Large intestine (tissue), 3 donors: ENCODE data around the gene TENM4. TPM values are rescaled to one million over a fixed set of nuclear protein-coding genes. Genes with fewer than 3 reads are reported as not detected.
"Not testable (repeated sequence)": the region's sequence is repeated elsewhere in the genome, so short reads cannot be mapped to it uniquely, and the experiment has no call there.

ENCODE experiments used
- DNase-seq, 2 donors: peaks; one replicate each; pipeline versions ENCODE4 v3.0.0 to v3.0.0-alpha.2; 2013
- H3K27ac ChIP-seq: one replicate; pipeline ENCODE4 v1.5.1; 2013; ENCODE audit warnings: low read length
- H3K27me3 ChIP-seq: 2 replicates; pipeline ENCODE4 v1.6.1; 2013; ENCODE audit warnings: low read length; ENCODE audit not compliant: control insufficient read depth, insufficient read depth
- H3K36me3 ChIP-seq: 2 replicates; pipeline ENCODE4 v1.6.1; 2013; ENCODE audit warnings: low read length; ENCODE audit not compliant: control insufficient read depth, insufficient read depth
- H3K4me1 ChIP-seq: one replicate; pipeline ENCODE4 v1.6.1; 2013; ENCODE audit warnings: low read length; ENCODE audit not compliant: control insufficient read depth, insufficient read depth
- H3K4me3 ChIP-seq: one replicate; pipeline ENCODE4 v1.5.1; 2013; ENCODE audit warnings: low read length
- H3K9me3 ChIP-seq: one replicate; pipeline ENCODE4 v1.6.1; 2013; ENCODE audit warnings: mild to moderate bottlenecking, low read depth, low read length, moderate library complexity; ENCODE audit not compliant: control insufficient read depth
- WGBS: methylation state at CpG from one replicate; pipeline ENCODE4 v1.1.5; 2013; ENCODE audit warnings: low lambda C conversion rate; ENCODE audit not compliant: insufficient coverage; 5-methylcytosine and 5-hydroxymethylcytosine counted together
- polyA plus RNA-seq: library from polyadenylated mRNA; unstranded; fragments of 120-200 nt; gene quantifications from one replicate; pipeline ENCODE4 v1.2.1, GENCODE V29; 2013

Gene TENM4
- polyA plus RNA-seq, 1 donor = 2.1 TPM

GRCh38 chr11:78905756-78906155, 535.1 kb downstream of the TENM4 start:
- Histone ChIP-seq H3K27me3 (peaks cover 15% of the 10 kb centered on the region), H3K27ac (no peak overlapping the region), H3K9me3 (peaks cover 5% of the 10 kb centered on the region), H3K36me3 (no peaks in the 10 kb centered on the region), H3K4me1 (no peaks in the 10 kb centered on the region), H3K4me3 (no peak overlapping the region)
- WGBS = no CpG with 5 or more reads among the region's 3 CpGs
- no peak for DNase-seq

GRCh38 chr11:78902771-78903507, 537.9 kb downstream of the TENM4 start:
- Histone ChIP-seq H3K36me3 (no peaks in the 10 kb centered on the region), H3K4me3 (no peak overlapping the region), H3K27ac (no peak overlapping the region), H3K4me1 (no peaks in the 10 kb centered on the region), H3K27me3 (peaks cover 15% of the 10 kb centered on the region), H3K9me3 (peaks cover 5% of the 10 kb centered on the region)
- no CpG with 5 or more reads among the region's 43 CpGs for WGBS
- DNase-seq = no peak

- H3K4me3 ChIP-seq = no peak overlapping the region
- WGBS = no CpG with 5 or more reads among the region's 5 CpGs
Measured at GRCh38 chr11:78901831-78902230, 539.0 kb downstream of the TENM4 start.

GRCh38 chr11:78898266-78898775, 542.5 kb downstream of the TENM4 start:
- H3K36me3 ChIP-seq = no peaks in the 10 kb centered on the region
- DNase-seq = no peak
- H3K4me3 ChIP-seq = no peak overlapping the region
- peaks cover 10% of the 10 kb centered on the region for H3K27me3 ChIP-seq
- no CpG with 5 or more reads among the region's 1 CpG for WGBS
- no peak overlapping the region for H3K27ac ChIP-seq
- H3K9me3 ChIP-seq = peaks cover 4% of the 10 kb centered on the region
- H3K4me1 ChIP-seq = no peaks in the 10 kb centered on the region

More at GRCh38 chr11:78901831-78902230, 539.0 kb downstream of the TENM4 start:
- no peaks in the 10 kb centered on the region for H3K4me1 ChIP-seq
- H3K9me3 ChIP-seq = peaks cover 5% of the 10 kb centered on the region
- H3K27ac ChIP-seq = no peak overlapping the region
- peak; percentile 12 to 22 for DNase-seq
- peaks cover 15% of the 10 kb centered on the region for H3K27me3 ChIP-seq
- H3K36me3 ChIP-seq = no peaks in the 10 kb centered on the region

DNA sequence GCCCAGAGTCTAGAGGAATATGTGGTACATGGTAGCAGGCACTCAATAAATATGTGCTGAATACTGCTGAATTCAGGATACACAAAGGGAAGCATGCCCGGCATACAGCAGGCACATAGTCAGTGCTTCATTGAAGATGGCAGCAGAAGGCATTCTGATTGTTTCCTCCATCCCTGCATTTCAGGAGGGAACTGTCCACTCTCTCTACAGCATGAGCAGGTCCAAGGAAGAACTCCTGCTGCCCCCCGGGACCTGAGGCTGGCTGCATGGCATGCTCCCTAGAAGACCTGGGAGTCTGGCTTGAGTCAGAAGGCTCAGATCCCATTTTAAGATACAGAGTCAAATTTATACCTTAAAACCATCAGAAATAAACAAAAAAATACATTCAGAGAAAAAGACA, 546.8 kb downstream of the TENM4 start:
- no peaks in the 10 kb centered on the region for H3K36me3 ChIP-seq
- no peak for DNase-seq
- no peaks in the 10 kb centered on the region for H3K9me3 ChIP-seq
- H3K27ac ChIP-seq = no peak overlapping the region
- WGBS = no CpG with 5 or more reads among the region's 2 CpGs
- no peaks in the 10 kb centered on the region for H3K27me3 ChIP-seq
- no peak overlapping the region for H3K4me3 ChIP-seq
- no peaks in the 10 kb centered on the region for H3K4me1 ChIP-seq

DNA sequence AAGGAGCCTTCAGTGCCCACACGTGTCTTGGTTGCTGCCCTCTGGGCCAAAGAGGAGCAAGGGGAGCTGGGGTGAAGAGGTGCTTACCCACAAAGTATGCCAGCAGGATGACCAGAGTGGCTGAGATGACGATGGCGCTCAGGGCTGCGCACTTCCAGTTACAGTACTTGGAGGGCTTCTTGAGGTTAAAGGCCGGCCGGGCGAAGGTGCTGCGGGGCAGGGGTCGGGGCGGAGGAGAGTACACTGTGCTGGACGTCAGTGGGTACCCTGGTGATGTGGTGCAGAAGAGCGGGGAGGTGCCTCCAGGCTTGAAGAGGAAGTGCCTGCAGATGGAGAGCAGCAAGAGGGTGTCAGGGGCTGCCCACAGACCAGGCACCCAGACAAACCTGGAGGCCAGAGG, 551.1 kb downstream of the TENM4 start:
- Histone ChIP-seq H3K4me1 (peaks cover 3% of the 10 kb centered on the region), H3K4me3 (no peak overlapping the region), H3K9me3 (no peaks in the 10 kb centered on the region), H3K27ac (no peak overlapping the region), H3K27me3 (no peaks in the 10 kb centered on the region), H3K36me3 (no peaks in the 10 kb centered on the region)
- no peak for DNase-seq
- no CpG with 5 or more reads among the region's 12 CpGs for WGBS

GRCh38 chr11:78886616-78887015, 554.2 kb downstream of the TENM4 start:
- H3K4me1 ChIP-seq = peaks cover 3% of the 10 kb centered on the region
- H3K27me3 ChIP-seq = no peaks in the 10 kb centered on the region
- WGBS = 58% methylated on average over 2 of the region's 3 CpGs
- no peak overlapping the region for H3K4me3 ChIP-seq
- DNase-seq = peak in 1 of 2 donors; percentile 37
- H3K9me3 ChIP-seq = no peaks in the 10 kb centered on the region
- H3K36me3 ChIP-seq = no peaks in the 10 kb centered on the region
- H3K27ac ChIP-seq = peak overlapping the region; percentile 36

GRCh38 chr11:78884761-78885160, 556.1 kb downstream of the TENM4 start:
- 70% methylated on average over 2 of the region's 4 CpGs for WGBS
- peaks cover 3% of the 10 kb centered on the region for H3K4me1 ChIP-seq
- peaks cover under 1% of the 10 kb centered on the region for H3K9me3 ChIP-seq

DNA sequence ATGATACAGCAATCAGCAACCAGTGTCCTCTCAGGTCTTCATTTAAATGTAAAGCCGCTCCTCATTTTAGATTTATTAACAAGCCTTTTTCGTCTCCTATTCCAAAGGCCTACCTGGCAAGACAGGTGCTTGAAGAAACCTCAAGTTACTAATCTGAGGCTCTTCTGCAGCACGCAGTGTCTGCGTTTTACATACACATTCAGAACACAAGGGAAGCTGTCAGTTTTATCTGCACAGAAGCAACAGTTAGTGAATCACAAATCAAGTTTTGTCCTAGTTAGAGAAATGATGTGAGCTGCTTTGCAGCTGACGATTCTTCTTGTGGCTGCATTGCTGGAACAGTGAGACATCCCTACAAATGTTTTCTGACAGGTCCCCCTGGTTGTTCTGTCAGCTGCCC, 557.3 kb downstream of the TENM4 start:
- Histone ChIP-seq H3K27ac (no peak overlapping the region), H3K4me3 (no peak overlapping the region), H3K9me3 (peaks cover 11% of the 10 kb centered on the region), H3K36me3 (no peaks in the 10 kb centered on the region), H3K27me3 (no peaks in the 10 kb centered on the region), H3K4me1 (peaks cover 3% of the 10 kb centered on the region)
- 83% methylated on average over 1 of the region's 5 CpGs for WGBS
- no peak for DNase-seq

More at GRCh38 chr11:78884761-78885160, 556.1 kb downstream of the TENM4 start:
- no peak overlapping the region for H3K27ac ChIP-seq
- H3K4me3 ChIP-seq = no peak overlapping the region
- DNase-seq = no peak
- H3K36me3 ChIP-seq = no peaks in the 10 kb centered on the region
- no peaks in the 10 kb centered on the region for H3K27me3 ChIP-seq

DNA sequence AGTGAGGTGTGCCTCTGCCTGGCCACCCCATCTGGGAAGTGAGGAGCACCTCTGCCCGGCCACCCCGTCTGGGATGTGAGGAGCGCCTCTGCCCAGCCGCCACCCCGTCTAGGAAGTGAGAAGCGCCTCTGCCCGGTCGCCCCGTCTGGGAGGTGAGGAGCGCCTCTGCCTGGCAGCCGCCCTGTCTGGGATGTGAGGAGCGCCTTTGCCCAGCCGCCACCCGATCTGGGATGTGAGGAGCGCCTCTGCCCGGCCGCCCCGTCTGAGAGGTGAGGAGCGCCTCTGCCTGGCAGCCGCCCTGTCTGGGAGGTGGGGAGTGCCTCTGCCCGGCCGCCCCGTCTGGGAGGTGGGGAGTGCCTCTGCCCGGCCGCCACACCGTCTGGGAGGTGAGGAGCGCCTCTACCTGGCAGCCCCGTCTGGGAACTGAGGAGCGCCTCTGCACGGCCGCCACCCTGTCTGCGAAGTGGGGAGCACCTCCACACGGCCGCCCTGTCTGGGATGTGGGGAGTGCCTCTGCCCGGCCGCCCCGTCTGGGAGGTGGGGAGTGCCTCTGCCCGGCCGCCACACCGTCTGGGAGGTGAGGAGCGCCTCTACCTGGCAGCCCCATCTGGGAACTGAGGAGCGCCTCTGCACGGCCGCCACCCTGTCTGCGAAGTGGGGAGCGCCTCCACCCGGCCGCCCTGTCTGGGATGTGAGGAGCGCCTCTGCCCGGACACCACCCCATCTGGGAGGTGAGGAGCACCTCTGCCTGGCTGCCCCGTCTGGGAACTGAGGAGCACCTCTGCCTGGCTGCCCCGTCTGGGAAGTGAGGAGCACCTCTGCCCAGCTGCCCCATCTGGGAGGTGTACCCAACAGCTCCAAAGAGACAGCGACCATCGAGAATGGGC, 561.5 kb downstream of the TENM4 start:
- not testable (repeated sequence) for H3K27me3 ChIP-seq, H3K36me3 ChIP-seq, H3K4me1 ChIP-seq, DNase-seq, H3K4me3 ChIP-seq, H3K27ac ChIP-seq
- no CpG with 5 or more reads among the region's 54 CpGs for WGBS
- peaks cover 11% of the 10 kb centered on the region for H3K9me3 ChIP-seq
